ENCODE measurements around the gene NUFIP2.
"Not testable (repeated sequence)": the region's sequence is repeated elsewhere in the genome, so short reads cannot be mapped to it uniquely, and the experiment has no call there.

The NUFIP2 gene

GRCh38 chr17:29293890-29294579 lies at the start of gene NUFIP2:
Gene NUFIP2 (minus strand): TSS chr17:29294148. CDS start chr17:29294059, 89 bp downstream.
- DNase-seq, result peak; percentile 97

GRCh38 chr17:29342158-29342765 lies 48.3 kb upstream of the NUFIP2 start:
- no peak for DNase-seq

GRCh38 chr17:29341726-29342125 lies 47.8 kb upstream of the NUFIP2 start:
- no peak for DNase-seq

GRCh38 chr17:29339016-29339415 lies 45.1 kb upstream of the NUFIP2 start:
- not testable (repeated sequence) for DNase-seq

- DNase-seq, result no peak
These were observed 37.7 kb upstream of the NUFIP2 start for GRCh38 chr17:29331708-29332085.

- no peak for DNase-seq
These were observed 37.2 kb upstream of the NUFIP2 start for GRCh38 chr17:29331075-29331707.

- no peak for DNase-seq
These were observed 33.5 kb upstream of the NUFIP2 start for GRCh38 chr17:29327412-29327811.

- DNase-seq, result no peak
These were observed 32.3 kb upstream of the NUFIP2 start for GRCh38 chr17:29326023-29326813.

- no peak for DNase-seq
These were observed 28.4 kb upstream of the NUFIP2 start for GRCh38 chr17:29322363-29322762.

- DNase-seq, result no peak
These were observed 9.4 kb upstream of the NUFIP2 start for GRCh38 chr17:29303386-29303785.

GRCh38 chr17:29299031-29299430 lies 5.1 kb upstream of the NUFIP2 start:
- DNase-seq, result no peak

GRCh38 chr17:29295420-29295819 lies 1.5 kb upstream of the NUFIP2 start:
- no peak for DNase-seq

- no peak for DNase-seq
These were observed 592 bp upstream of the NUFIP2 start for GRCh38 chr17:29294580-29294900.

GRCh38 chr17:29292992-29293889 lies 707 bp downstream of the NUFIP2 start:
- DNase-seq, result peak in 1 of 2 experiments; percentile 45

- DNase-seq, result peak in 1 of 2 experiments; percentile 38
These were observed 1.6 kb downstream of the NUFIP2 start for GRCh38 chr17:29292071-29292991.

- DNase-seq, result peak; percentile 48 to 73
These were observed 2.7 kb downstream of the NUFIP2 start for GRCh38 chr17:29291163-29291752.

- DNase-seq, result no peak
These were observed 4.1 kb downstream of the NUFIP2 start for GRCh38 chr17:29289852-29290251.

GRCh38 chr17:29283961-29284360 lies 10.0 kb downstream of the NUFIP2 start:
- no peak for DNase-seq

- no peak for DNase-seq
These were observed 10.5 kb downstream of the NUFIP2 start for GRCh38 chr17:29283496-29283895.

- DNase-seq, result no peak
These were observed 14.4 kb downstream of the NUFIP2 start for GRCh38 chr17:29279397-29280070.

All from SW 1271 (cell line).